ENCODE results near the gene MAN2A2.
"Not testable (repeated sequence)": the region's sequence is repeated elsewhere in the genome, so short reads cannot be mapped to it uniquely, and the experiment has no call there.

MAN2A2 gene

DNA sequence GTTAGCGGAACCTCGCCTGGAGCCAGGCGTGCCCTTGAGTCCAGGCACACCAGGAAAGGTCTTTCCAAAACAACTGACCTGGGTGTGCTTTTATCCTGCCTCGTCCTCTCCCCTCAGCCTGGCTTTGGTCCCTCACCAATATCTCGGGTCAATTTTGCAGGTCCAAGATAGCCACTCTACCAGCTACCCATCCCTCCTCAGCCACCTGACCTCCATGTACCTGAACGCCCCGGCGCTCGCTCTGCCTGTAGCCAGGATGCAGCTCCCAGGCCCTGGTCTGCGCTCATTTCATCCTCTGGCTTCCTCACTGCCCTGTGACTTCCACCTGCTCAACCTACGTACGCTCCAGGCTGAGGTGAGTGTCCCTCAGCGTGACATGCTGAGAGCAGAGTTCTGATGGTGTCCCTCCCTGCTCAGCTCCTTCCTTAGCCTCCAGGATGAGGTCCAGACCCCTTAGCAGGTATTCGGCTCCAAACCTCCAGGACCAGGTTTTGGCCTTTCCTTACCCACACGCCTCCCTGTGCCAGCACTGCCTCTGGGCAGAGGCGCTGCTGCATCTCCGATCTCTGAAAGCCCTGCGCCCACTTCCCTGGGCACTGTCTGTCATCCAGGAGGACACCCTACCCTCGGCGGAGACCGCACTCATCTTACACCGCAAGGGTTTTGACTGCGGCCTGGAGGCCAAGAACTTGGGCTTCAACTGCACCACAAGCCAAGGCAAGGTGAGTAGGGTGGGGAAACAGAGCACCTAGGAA lies 15.1 kb downstream of the MAN2A2 start:
- DNase-seq (ENCODE audit: low read depth in 2 of 2): no peak

DNA sequence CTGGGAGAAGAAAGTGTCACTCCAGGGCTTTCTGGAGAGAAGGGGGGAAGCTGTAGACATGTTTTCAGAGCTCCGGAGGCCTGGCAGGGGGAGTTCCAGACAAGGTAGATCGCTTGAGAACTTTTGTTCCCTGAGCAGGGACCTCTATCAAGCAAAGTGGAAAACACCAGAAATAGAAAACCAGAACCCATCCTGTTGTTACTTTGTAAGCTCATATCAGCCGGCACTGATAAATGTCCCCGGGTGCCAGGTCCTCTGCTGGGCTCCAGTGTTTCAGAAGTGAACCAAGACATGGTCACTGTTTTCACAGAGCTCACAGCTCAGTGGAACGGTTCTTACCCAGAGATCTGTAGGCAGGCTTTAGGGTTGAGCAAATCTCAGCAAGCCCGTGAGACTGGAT lies 15.7 kb downstream of the MAN2A2 start:
- DNase-seq (ENCODE audit: low read depth in 2 of 2): no peak

DNA sequence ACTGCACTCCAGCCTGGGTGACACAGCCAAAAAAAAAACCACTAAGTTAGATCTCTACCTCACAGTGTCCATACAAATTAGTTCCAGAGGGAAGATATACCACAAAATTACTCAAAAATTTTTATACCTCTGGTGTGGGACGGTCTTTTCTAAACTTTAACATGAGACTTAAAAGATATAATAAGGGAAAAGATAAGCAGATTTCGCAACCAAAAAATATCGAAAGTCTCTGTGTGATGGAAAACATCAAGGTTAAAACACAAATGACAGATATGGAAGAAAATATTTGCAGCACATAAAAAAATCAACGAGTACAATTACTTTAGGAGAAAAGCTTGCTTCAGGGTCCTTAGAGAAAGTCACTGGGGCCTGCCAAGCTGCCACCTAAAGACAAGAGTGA lies 18.8 kb downstream of the MAN2A2 start:
- DNase-seq (ENCODE audit: low read depth in 2 of 2): no peak

DNA sequence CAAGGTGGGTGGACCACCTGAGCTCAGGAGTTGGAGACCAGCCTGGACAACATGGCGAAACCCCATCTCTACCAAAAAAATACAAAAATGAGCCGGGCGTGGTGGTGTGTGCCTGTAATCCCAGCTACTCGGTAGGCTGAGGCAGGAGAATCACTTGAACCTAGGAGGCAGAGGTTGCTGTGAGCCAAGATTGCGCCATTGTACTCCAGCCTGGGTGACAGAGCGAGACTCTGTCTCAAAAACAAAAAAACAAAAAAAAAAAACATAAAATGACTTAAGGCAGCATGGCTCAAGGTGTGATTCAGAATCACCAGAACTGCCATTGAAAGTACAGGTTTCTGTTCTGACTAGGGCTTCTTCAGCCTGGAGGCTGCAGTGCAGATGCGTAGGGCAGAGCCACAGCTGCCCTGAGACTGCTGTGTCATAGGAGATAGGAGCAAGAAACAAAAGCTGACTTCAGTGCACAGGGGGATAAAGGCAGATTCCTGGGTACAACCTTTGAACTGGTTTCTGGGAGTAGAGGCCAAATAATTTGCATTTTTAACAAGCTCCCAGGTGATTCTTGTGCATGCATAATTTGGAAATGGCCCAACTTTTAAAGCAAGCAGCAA lies 19.7 kb downstream of the MAN2A2 start:
- not testable (repeated sequence) for DNase-seq (ENCODE audit: low read depth in 2 of 2)

DNA sequence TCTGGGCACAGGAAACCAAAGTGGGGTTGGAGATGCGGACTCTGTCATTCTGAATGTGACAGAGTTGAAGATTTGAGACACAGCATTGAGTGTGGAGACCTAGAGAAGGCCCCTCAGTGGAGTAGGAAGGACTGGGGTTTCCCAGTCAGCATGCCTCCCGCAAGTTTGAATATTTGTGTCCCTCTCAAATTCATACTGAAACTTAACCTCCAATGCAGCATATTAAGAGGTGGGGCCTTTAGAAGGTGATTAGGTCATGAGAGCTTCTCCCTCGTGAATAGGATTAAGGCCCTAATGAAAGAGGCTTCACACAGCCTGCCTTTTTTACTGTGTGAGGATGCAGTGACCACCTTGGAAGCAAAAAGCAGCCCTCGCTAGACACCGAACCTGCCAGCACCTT lies 21.3 kb downstream of the MAN2A2 start:
- DNase-seq (ENCODE audit: low read depth in 2 of 2): no peak

DNA sequence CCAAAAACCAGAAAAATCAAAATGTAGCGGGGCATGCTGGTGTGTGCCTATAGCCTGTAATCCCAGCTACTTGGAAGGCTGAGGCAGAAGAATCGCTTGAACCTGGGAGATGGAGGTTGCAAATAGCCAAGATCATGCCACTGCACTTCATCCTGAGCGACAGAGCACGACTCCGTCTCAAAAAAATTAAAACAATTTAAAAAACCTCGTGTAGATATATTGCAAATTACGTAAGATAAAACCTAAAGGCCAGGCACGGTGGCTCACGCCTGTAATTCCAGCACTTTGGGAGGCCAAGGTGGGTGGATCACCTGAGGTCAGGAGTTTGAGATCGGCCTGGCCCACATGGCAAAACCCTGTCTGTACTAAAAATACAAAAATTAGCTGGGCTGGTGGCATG lies 23.7 kb downstream of the MAN2A2 start:
- DNase-seq (ENCODE audit: low read depth in 2 of 2): not testable (repeated sequence)

DNA sequence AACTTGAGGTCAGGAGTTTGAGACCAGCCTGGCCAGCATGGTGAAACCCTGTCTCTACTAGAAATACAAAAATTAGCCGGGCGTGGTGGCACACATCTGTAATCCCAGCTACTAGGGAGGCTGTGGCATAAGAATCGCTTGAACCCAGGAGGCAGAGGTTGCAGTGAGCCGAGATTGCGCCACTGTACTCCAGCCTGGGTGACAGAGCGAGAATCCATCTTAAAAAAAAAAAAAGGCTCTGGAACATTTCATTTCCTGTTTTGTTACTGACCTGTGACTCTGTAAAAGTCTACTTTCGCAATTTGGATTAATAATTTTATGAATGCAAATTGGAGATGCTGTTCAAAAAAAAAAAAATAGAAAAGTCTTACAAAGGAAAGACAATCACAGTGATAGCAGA lies 25.0 kb downstream of the MAN2A2 start:
- not testable (repeated sequence) for DNase-seq (ENCODE audit: low read depth in 2 of 2)

DNA sequence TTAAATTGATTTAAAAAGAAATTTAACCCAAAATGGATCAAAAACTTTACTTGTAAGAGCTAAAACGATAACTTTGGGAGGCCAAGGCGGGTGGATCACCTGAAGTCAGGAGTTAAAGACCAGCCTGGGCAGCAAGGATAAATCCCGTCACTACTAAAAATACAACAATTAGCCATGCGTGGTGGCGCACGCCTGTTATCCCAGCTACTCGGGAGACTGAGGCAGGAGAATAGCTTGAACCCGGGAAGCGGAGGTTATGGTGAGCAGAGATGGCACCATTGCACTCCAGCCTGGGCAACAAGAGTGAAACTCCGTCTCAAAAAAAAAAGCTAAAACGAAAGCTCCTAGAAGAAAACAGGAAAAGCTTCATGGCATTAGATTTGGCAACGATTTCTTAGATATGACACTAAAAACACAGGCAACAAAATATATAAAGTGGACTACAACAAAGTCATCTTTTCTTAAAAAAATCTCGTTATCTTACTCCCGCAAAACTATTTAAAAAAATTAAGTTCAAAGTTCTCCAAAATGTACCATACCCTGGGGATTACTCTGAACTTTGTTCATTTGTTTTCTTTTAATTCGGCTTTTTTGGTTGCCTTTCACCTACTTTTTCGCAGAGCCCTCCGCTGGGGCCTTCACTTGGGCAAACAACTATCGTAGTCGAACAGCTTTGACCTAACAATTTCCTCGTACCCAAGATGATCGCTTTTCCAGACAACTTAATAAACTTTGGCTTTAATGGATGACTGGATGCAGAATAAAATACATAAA lies 26.3 kb downstream of the MAN2A2 start:
- DNase-seq (ENCODE audit: low read depth in 2 of 2): no peak

DNA sequence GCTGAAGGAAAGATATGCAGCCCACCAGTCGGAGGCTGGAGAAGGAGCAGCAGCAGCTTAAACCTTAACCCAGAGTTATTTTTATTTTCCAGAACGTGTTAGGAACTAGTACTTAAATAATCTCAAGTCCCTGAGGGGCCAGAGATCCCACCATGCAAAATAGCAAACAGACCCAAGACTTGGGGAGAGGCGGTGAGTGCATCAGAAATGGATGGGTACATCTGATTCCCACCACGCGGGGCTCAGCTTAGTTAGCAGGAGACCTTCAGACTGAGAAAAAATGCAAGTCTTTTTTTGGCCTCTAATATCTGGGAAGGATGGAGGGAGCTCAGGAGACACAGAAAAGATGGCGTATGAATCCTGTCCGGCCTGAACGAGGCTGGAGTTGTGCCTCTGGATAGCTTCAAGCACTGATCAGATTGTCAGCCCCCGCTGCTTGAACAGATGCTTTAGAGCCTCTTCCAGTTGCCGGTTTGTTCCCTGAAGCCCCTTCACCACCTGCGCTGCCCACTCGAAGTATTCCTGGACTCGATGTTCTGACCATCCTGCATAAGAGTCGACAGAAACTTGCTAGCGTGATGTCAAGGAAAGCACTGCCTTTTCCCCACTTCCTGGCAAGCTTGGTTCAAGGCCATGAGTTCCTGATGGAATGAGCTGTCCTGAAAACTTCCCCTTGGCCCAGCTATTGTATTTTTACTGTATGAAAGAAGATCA lies 27.9 kb downstream of the MAN2A2 start:
- no peak for DNase-seq (ENCODE audit: low read depth in 2 of 2)

DNA sequence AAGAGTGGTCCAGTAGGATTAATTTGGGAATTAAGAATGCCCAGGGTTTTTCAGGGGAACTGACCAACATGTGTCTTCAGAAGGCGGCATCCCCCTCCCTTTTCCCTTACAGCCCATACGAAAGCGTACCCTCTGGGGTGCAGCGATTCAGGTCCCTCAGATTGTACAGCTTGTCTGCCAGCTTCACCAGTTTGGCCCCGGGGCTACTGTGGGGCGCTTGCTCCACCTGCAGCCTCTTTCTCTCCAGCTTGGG lies 28.4 kb downstream of the MAN2A2 start:
- no peak for DNase-seq (ENCODE audit: low read depth in 2 of 2)

DNA sequence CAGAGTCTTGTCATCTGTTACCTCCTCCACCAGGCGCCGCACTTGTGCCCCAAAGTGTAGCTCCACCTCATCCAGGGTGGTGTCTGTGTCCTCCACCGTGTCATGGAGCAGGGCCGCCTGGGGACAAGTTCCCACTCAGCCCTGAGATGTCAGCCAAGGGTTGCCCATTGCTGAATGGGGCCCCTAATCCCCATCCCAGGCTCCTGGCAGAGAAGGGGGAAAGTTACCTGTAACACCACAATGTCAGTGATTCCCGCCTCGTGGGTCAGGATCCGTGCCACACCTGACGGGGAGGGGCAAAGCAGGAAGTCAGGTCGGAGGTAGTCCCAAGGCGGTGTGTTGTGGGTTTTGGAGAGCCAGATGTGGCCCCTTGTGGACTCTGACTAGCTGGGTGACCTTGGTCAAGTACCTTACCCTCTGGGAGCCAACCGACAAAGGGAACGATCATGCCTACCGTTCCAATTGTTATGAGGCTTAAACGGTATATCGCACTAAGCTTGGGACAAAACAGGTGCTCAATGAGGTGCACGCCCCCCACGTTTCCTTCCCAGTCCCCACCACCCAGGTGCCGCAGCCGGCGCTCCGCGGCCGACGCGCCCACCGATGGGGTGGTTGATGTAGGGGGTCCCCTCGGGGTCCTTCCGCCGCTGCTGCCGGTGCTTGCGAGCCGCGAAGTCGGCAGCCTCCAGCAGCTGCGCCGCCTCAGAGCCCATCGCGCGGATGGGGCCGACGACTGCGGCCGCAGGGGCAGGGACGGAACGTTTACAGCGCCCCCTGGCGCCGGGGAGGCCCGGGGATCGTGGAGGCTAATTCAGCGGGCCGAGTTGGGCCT lies 28.9 kb downstream of the MAN2A2 start, which contains the start of gene HDDC3:
HDDC3 (minus strand) TSS at position 722 of the 832 bp plus-strand sequence; CDS start at position 713, 9 bp downstream.
- peak; percentile 42 to 47 for DNase-seq (ENCODE audit: low read depth in 2 of 2)

DNA sequence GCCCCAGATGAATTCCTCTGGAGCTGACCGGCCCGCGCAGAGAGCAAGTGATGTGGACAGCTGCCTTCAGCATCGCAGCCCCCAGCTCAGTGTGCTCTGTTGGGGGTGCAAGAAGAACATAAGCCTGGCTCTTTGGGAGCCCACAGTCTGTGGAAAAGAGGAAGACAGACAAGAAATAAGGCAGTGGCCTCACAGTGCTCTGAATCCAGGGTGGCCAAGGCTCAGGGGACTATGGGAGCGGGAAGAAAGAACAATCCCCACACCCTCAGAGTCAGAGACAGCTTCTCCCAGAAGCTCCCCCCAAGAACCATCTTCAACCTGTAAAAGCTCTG lies 29.5 kb downstream of the MAN2A2 start:
- no peak for DNase-seq (ENCODE audit: low read depth in 2 of 2)

DNA sequence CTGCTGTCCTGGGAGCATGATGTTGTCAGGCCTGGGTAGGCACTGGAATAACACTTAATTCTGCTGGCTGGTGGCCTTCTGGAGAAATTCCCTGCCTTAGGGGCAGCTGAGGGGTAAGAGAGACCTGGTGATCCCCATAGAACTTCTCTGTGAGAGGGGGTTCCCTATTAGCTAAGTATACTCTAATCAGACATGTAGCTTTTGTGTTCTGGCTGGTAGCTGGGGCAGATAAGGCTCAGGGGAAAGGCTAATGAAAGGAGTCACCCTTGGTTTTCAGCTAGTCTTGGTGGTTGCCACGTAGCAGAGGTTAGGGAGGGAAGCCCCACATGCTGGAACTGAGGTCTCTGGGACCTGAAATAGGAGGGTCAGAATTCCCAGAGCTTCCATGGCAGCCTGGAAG lies 30.2 kb downstream of the MAN2A2 start:
- no peak for DNase-seq (ENCODE audit: low read depth in 2 of 2)

DNA sequence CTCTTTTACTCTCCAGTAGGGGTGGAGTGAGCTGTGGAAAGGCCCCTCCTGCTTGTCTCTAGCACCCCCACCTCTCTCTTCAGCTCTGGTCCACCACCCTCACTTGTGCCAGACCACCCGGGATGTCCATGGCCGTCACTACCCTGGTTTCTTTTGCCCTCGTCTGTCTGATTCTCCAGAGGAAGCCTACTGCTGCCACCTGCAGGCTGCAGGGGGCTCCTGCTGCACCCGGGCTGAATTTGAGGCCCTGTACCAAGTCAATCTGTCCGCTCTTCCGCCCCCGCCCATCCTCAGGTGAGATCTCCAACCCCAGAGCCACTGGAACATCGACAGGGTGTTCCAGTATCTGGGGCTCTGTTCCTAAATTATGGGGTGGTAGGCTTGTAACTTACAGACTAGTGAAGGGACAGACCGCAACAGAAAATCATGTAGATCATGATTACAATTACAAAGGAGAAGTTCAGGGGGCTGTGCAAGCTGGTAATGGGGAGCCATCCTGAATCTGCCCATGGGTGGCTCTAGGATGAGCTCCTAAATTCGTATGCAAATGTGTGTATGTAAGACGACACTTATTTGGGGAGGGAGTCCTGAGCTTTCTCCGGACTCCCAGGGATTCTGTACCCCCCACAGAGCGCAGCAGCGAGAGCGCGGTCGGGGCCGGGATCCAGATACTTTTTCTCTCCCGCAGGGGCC lies 31.3 kb downstream of the MAN2A2 start:
- DNase-seq (ENCODE audit: low read depth in 2 of 2): peak; percentile 45 to 46

DNA sequence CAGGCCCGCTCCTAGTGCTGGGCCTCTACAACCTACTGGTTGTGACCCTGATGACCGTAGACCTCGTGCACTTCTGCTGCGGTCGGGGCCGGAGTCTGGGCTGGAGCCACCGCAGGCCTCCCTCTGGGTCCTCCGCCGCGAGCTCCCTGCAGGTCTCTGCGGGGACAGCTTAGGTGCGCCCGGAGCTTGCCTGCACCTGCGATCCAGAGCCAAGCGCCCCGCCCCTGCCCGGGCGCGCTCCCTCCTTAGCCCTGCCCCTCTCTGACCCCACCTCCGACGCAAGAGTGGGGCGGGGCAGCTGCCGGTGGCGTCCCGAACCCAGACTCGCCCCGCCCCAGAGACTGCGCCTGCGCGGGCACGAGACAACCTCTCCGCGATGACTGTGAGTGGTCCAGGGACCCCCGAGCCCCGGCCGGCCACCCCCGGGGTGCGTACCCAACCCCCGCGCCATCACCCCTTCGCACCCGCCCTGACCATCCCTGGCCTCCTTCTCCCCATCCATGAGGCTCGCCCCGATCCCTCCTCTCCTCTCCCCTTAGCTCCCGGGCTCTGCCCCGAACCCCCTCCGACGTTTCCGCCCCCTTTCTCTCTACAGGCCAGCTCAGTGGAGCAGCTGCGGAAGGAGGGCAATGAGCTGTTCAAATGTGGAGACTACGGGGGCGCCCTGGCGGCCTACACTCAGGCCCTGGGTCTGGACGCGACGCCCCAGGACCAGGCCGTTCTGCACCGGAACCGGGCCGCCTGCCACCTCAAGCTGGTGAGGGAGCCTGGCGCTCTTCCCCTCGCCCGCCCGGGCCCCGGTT lies 32.0 kb downstream of the MAN2A2 start, which contains the start of gene UNC45A:
UNC45A (plus strand) TSS at position 337 of the 803 bp plus-strand sequence; CDS start at position 377, 40 bp downstream.
- peak; percentile 57 to 60 for DNase-seq (ENCODE audit: low read depth in 2 of 2)

DNA sequence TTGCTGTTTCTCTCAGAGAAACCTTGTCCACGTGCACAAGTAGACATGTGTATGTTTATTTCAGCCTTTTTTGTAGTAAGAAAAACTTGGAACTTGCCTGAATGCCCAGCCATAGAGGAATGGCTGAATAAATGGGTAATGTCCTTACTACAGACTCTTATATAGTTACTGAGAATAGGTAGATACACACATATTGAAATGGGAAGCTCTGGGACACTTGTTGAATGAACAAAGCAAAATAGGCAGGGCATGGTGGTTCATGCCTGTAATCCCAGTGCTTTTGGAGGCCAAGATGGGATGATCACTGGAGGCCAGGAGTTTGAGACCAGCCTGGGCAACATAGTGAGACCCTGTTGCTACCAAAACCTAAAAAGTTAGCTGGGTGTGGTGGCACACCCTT lies 33.7 kb downstream of the MAN2A2 start:
- DNase-seq (ENCODE audit: low read depth in 2 of 2): no peak

DNA sequence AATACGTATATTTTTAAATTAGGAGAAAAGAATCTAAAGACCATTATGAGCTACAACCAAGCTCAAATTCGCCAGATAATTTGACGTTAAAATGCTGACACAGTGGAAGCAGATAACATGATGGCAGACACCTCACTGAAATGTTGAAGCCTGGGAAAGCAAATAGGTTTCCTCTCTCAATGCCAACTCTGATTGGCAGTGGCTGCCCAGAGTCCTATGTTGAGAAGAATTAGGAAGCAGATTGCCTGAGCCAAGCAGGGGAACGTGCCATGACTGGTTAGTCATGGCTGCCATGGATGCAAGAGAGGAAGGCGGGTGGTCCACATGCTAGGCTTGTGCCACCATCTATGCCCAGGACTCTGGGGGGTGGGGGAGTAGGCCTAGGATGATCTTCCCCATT lies 35.2 kb downstream of the MAN2A2 start:
- no peak for DNase-seq (ENCODE audit: low read depth in 2 of 2)

DNA sequence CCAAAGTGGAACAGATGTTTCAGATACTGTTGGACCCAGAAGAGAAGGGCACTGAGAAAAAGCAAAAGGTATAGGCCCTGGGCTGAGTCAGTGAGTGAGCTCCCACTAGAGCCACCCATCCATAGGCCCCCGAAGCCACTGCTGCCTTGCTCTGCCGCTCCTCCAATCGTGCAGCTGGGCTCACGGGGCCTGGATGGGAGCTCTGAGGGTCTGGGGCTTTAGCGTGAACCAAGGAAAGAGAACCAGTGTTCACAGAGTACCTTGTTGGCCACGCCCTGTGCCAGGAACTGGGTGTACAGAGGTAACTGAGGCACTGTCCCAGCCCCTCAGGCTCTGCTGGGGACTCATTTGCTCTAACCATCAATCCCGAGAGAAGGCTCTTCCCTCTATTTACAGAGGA lies 36.7 kb downstream of the MAN2A2 start:
- DNase-seq (ENCODE audit: low read depth in 2 of 2): no peak

DNA sequence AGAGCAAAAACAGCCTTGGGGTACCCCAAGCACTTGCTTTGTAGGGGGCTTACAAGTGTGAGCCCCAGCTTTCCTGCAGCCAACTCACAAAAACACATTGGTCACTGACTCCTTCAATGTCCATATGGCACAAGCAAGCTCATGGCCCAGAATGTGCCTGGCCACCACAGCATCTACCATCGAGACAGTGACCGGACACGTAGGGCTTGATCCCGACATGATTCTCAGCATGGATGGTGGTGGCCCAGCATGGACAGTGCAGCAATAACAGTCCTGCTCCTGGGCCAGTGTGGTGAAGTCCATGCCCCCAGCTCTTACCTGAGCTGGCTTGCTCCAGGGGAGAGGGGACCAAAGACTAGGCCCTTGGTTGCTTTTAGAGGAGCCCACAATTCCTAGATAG lies 37.9 kb downstream of the MAN2A2 start:
- DNase-seq (ENCODE audit: low read depth in 2 of 2): no peak

All from fibroblast of skin of left quadriceps (primary cell).